ENCODE data around the gene SECISBP2L.

Gene SECISBP2L

DNA sequence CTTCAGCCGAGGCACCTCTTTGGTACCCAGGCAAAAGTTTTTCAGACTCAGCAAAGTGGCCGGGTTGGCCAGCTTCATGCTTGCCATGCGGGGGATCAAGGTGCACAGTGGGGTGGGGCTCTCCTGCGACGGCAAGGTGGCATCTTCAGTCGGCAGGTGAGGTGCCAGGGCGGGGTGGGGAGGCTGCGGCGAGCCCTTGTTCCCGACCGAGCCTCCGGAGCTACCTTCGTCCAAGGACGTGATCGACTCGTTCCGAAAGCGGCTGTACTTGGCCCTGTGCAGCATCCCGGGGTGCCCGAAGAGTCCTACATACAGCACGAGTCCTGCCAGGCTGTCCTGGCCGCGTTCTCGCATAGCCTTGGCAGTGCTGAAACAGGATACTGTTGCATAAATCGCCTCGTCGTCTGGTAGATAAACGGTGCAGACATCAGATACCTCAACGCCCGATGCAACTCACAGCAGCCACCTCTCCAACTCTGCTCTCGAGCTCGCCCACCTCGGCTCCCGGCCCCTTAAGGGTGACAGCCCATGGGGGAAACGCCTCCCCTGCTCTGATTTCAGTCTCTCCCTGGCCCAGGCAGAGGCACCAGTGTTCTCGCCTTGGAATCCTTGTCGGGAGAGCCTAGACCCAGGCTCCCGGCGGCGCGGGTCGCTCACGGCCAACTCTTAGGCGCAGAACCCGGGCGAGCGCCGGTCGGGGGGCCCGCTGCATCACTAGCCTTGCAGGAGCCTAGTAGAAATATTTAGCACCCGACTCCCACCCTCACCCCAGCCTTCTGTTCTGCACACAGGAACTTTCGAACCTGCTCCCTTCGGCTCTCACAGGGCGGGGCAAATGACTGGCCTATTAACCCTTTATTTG, 83.4 kb downstream of the SECISBP2L start:
- no peak for DNase-seq

DNA sequence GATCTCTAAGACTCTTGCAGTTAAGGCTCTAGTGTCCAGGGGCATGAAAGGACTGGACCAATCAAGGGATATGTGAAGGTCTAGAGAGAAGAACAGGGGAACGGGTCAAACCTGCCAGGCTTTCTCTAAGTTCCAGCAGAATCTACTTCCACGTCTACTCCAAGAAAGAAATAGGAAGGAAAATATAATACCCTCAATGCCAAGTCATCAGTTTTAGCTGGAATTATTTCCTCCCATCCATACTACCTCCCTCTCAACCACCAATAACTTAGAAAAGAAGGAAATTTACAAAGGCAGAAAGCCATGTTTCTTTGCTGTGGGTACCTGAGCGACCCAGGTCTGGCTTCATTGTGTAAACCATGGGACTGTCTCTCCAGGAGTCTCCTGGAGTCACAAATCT, 90.3 kb downstream of the SECISBP2L start:
- no peak for DNase-seq

- no peak for DNase-seq
Observed at GRCh38 chr15:48955370-48955769, 90.9 kb downstream of the SECISBP2L start.

GRCh38 chr15:48954538-48954937, 91.7 kb downstream of the SECISBP2L start:
- DNase-seq: no peak

DNA sequence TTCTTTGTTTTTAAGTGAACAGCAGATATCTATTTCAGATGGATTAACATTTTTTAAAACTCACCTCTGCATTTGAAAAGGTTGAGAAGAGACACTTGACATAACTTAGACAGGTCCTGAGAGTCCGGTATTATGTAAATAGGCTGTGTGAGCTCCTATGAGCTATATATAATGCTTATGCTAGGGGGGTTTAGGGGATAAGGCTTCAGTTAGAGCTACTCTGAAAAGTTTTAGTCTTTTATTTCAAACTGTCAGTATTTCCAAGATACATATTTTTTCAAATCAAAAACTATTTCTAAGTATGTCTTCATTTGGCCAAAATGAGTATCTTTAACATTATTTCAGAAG, 99.4 kb downstream of the SECISBP2L start:
- DNase-seq: no peak

DNA sequence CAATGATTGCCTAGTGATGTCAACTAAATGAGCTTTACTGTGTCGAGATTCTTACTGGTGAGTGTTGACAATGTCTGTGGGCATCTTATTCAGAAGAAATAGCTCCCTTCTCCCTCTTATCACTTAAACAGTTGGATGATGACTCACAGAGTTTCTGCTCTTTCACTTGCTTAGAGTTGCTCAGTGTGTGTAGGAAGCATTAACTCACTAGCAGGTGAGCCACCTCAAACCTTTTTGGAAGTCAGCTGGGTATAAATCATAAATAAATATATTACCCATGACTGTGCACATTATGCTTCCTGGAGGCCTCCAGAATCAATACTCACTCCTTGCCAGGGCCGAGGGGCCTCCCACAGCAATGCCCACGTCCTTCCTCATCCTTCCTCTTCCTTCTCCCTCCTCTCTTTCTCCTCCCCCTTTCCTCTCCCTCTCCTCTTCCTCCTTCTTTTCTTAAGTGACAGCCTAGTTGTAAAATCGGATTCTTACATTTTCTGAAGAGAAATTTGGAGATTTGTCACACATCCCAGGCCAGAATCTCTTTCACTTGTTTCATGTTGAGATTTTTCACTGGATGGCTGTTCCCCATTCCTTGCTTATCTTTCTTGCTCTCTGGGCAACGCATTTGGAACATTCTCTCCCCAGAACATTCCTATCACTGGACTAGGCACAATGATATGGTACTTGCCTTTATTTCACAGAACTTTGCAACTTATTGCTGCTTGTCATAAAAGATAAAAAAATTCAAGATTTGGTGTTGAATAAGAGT, 100.0 kb downstream of the SECISBP2L start:
- DNase-seq: no peak

GRCh38 chr15:48945386-48945785, 100.9 kb downstream of the SECISBP2L start:
- no peak for DNase-seq

GRCh38 chr15:48941904-48942303, 104.3 kb downstream of the SECISBP2L start:
- DNase-seq: no peak

DNA sequence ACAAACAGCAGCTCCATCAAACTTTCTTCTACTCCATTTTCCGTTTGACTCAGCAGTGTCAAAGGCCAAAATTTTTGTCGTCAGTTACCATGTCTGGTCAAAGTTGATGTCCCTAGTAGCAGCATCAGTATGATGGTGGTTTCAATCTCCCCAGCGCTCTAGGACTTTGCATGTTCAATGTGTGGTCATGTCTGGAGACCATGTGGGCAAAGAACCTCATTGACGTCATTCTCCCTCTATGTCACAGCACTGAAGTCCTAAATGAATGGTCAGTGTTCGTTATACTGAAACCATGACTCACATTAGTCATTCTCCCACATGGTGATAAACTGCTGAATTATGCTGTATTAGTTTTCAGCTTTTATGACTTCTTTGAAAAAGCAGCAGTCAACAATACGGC, 105.7 kb downstream of the SECISBP2L start:
- no peak for DNase-seq

- DNase-seq: no peak
Observed at GRCh38 chr15:48939648-48940047, 106.6 kb downstream of the SECISBP2L start.
